Lower lobe of right lung (tissue), 2 donors: Measurements from ENCODE around the gene SOS1. TPM values are rescaled to one million over a fixed set of nuclear protein-coding genes. Genes with fewer than 3 reads are reported as not detected.

ENCODE experiments used
- ATAC-seq, 2 donors: fragments of 200-7000 bp; cut with Tn5 transposase; one replicate each; pipeline ENCODE4 v1.9.1; 2020 to 2022; ENCODE audit warnings: mild to moderate bottlenecking in 2 of 2, moderate library complexity in 2 of 2
- DNase-seq: peaks from one replicate; pipeline ENCODE4 v3.0.0-alpha.2; 2020
- H3K27ac ChIP-seq: fragments of 200-600 bp; one replicate; pipeline ENCODE4 v1.8.0; 2022
- H3K27me3 ChIP-seq: fragments of 200-600 bp; one replicate; pipeline ENCODE4 v1.8.0; 2022; ENCODE audit warnings: low read depth
- H3K36me3 ChIP-seq: fragments of 200-600 bp; one replicate; pipeline ENCODE4 v1.8.0; 2022; ENCODE audit warnings: mild to moderate bottlenecking
- H3K4me1 ChIP-seq: fragments of 200-600 bp; one replicate; pipeline ENCODE4 v1.8.0; 2022
- H3K4me3 ChIP-seq: fragments of 200-600 bp; one replicate; pipeline ENCODE4 v1.8.0; 2022; ENCODE audit warnings: mild to moderate bottlenecking
- H3K9me3 ChIP-seq: fragments of 200-600 bp; one replicate; pipeline ENCODE4 v1.8.0; 2022
- intact Hi-C: fragments of 100-400 bp; cut with DNase I; formaldehyde crosslinking; loops from one replicate; pipeline ENCODE4 v1.11.0; 2022
- total RNA-seq: library from RNA; stranded (reverse); fragmentation: NEBNext Ultra II Directional; extraction: Animal tissue kit (Norgen Biotek cat#: 25700); gene quantifications from one replicate; pipeline ENCODE4 v1.2.1, GENCODE V29; 2021
- TF ChIP-seq, protein P1 (sequence below): fragments of 200-600 bp; IDR thresholded peaks from one replicate; pipeline ENCODE4 v1.8.0; 2022; ENCODE audit warnings: antibody characterized with exemption, mild to moderate bottlenecking
- donor health status: DM: no; HTN: yes; CAD: no; lungs with severe emphysema.

The SOS1 gene
- total RNA-seq, 1 donor from 2014 or later = 43.6 TPM

DNA sequence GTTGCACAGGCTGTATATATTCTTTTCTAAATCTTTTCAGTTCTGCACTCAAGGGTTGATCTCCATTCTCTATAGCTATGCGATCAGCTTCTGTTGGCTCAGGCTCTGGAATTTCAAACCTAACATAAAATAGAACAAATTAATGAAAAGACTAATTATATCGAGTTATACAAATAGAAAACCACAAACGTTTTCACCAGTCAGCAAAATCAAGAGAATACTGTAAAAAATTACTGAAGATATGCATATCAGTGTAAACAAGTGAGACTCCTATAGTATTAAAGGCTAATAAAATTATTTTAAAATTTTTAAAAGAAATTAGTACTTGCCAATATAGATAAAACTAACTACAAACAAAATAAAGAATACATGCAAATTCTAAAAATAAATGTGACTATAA lies 107.0 kb downstream of the SOS1 start:
- DNase-seq = no peak
- Histone ChIP-seq H3K9me3 (no peaks in the 10 kb centered on the region), H3K4me3 (no peak overlapping the region), H3K36me3 (peaks cover 43% of the 10 kb centered on the region), H3K27ac (no peak overlapping the region), H3K4me1 (peaks cover 5% of the 10 kb centered on the region), H3K27me3 (no peaks in the 10 kb centered on the region)
- TF ChIP-seq, protein P1, sequence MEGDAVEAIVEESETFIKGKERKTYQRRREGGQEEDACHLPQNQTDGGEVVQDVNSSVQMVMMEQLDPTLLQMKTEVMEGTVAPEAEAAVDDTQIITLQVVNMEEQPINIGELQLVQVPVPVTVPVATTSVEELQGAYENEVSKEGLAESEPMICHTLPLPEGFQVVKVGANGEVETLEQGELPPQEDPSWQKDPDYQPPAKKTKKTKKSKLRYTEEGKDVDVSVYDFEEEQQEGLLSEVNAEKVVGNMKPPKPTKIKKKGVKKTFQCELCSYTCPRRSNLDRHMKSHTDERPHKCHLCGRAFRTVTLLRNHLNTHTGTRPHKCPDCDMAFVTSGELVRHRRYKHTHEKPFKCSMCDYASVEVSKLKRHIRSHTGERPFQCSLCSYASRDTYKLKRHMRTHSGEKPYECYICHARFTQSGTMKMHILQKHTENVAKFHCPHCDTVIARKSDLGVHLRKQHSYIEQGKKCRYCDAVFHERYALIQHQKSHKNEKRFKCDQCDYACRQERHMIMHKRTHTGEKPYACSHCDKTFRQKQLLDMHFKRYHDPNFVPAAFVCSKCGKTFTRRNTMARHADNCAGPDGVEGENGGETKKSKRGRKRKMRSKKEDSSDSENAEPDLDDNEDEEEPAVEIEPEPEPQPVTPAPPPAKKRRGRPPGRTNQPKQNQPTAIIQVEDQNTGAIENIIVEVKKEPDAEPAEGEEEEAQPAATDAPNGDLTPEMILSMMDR = no peak
- ATAC-seq = no peak
- intact Hi-C loops = no loop called here

DNA sequence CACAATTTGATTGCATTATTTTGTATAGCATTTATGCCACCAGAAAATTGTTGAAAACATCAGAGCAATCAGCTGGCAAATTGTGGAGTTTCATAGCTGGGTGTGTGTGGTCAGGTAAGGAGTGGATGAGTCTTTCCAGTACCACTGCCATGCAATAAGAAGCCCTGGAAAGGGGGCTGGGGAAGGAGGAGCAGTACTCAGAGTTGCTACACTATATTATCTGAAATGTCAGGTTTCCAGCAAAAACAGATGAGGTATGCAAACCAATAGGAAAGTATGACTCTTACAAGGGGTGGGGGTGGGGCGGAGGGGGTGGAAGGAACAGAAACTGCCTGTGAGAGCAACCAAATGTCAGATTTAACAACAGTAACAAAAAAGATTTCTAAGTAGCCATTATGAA lies 112.2 kb downstream of the SOS1 start:
- H3K27ac ChIP-seq = no peak overlapping the region

DNA sequence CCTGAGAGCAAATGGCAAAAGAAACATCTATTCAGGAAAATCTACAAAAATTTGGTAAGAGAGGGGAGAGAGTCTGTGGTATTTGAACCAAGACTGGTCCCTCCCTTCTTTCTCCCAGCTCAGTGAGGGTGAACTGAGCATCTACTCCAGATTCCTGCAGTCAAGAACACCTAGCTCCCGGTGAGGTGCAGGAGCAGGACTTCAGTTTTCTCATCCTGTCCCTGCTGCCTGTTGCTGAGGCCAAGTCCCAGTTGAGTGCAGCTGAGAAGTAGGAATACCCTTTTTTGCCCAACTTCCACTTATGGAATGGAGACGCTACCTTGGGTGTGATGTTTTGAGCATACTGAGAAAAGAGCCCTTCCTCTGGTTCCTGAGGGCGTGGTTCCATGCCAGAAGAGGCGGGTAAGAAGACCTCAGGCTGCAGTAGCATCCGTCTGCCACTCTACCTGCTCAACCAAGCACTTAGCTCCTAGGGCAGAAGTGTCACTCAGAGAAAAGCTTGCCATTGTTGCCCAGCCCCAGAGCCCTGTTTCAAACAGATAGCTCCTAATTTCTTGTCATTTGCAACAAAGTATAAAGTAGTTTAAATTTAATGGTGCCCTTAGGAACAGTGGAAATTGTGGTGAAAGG lies 112.9 kb downstream of the SOS1 start:
- intact Hi-C loops = no loop called here
- Histone ChIP-seq H3K9me3 (no peaks in the 10 kb centered on the region), H3K4me1 (no peaks in the 10 kb centered on the region), H3K36me3 (peaks cover 87% of the 10 kb centered on the region), H3K4me3 (no peak overlapping the region), H3K27me3 (no peaks in the 10 kb centered on the region), H3K27ac (no peak overlapping the region)
- DNase-seq = no peak
- no peak for ATAC-seq
- TF ChIP-seq, protein P1 = no peak

More for the DNA sequence above, 112.2 kb downstream of the SOS1 start:
- Histone ChIP-seq H3K9me3 (no peaks in the 10 kb centered on the region), H3K36me3 (peaks cover 87% of the 10 kb centered on the region), H3K4me3 (no peak overlapping the region), H3K27me3 (no peaks in the 10 kb centered on the region), H3K4me1 (no peaks in the 10 kb centered on the region)
- DNase-seq (no peak), ATAC-seq (no peak)
- intact Hi-C loops = no loop called here
- TF ChIP-seq, protein P1 = no peak

DNA sequence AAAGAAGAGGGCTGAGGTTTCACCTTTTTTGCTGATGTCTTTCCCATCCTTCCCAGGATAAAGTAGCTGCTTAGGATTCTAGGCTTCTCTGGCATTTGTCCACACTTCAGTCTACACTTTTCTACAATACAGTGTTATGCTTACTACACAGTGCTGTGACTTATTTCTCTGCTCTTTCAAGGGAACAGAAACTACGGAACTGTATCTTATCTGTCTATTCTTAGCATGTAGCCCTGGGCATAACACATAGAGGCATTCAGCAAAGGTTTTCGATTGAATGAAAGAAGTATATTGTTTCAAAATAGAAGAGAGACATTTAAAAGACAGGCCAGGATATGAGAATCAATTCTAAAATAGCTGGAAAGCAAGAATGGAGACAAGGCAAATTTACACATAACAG lies 120.3 kb downstream of the SOS1 start:
- Histone ChIP-seq H3K27ac (no peak overlapping the region), H3K4me1 (no peaks in the 10 kb centered on the region), H3K27me3 (no peaks in the 10 kb centered on the region), H3K4me3 (no peak overlapping the region), H3K36me3 (peaks cover 94% of the 10 kb centered on the region), H3K9me3 (no peaks in the 10 kb centered on the region)
- DNase-seq = no peak
- TF ChIP-seq, protein P1 = no peak
- intact Hi-C loops = no loop called here
- no peak for ATAC-seq

DNA sequence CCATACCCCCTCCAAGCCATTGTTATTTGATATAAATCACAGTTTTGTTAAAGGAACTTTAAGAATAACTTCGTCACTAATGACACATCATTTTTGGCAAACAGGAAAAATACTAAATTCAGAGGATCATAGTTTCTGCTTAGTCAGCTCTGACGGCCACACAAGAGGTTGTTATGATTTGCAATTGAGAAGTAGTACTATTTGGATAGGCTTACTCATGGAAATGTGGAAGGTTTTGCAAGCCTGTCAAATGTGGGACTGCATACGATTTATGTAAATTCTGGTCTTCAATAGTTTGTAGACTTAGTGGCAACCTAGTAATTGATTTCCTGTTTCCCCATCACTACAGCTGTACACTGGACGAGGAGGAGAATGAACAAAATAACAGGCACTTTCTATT lies 123.1 kb downstream of the SOS1 start:
- Histone ChIP-seq H3K27ac (no peak overlapping the region), H3K36me3 (peaks cover 95% of the 10 kb centered on the region), H3K4me3 (no peak overlapping the region), H3K27me3 (no peaks in the 10 kb centered on the region), H3K9me3 (no peaks in the 10 kb centered on the region), H3K4me1 (no peaks in the 10 kb centered on the region)
- DNase-seq (no peak), ATAC-seq (peak; percentile 70 to 74)
- intact Hi-C loops = no loop called here
- TF ChIP-seq, protein P1 = no peak
